AG10803 (cell line): ENCODE data around the gene LPAR5.

Source experiments
- DNase-seq: peaks from one replicate; pipeline ENCODE4 v3.0.0; 2010; ENCODE audit warnings: low read depth
- H3K4me3 ChIP-seq: 2 replicates; pipeline ENCODE4 v1.5.1; 2011; ENCODE audit warnings: mild to moderate bottlenecking, low read length, control low read depth
- TF ChIP-seq, protein P1 (sequence below): conservative IDR thresholded peaks from 2 replicates; pipeline ENCODE4 v1.5.1; 2011; ENCODE audit warnings: mild to moderate bottlenecking, low read length, control low read depth, inconsistent platforms

The LPAR5 gene

DNA sequence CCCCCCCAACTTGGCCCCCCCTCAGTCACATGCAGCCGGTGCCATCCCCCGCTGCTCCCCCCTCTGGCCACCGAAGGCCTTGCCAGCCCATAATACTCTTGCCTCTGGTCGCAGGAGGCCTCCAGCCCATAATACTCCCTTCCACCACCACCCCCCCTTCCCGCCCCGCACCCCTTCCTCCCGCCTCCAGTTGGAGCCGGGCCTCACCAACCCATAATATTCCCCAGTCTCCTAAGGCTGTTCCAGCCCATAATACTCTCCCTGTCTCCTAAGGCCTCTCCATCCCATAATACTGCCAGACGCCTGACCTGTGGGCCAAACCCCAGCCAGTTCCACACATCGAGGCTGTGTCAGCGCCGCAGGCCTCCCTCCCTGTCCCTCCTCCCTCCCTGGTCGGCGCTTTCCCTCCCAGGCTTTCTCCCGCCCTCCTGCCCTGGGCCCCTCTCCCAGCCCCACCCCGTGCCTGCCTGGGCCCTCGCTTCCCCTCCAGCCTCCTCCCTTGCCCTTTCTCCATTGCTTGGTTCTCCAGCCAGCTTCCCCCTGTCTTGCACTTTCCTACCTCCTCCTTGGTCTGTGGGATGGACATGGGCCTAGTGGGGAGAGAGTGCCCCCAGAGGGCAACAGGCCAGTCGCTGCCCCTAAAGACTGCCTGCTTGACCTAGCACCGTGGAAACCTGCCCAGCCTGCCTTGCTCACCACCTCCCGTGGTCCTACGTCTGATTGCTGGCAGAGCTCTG lies 21.8 kb downstream of the LPAR5 start:
- peak; percentile 96 for DNase-seq
- no peak overlapping the region for H3K4me3 ChIP-seq
- TF ChIP-seq, protein P1, sequence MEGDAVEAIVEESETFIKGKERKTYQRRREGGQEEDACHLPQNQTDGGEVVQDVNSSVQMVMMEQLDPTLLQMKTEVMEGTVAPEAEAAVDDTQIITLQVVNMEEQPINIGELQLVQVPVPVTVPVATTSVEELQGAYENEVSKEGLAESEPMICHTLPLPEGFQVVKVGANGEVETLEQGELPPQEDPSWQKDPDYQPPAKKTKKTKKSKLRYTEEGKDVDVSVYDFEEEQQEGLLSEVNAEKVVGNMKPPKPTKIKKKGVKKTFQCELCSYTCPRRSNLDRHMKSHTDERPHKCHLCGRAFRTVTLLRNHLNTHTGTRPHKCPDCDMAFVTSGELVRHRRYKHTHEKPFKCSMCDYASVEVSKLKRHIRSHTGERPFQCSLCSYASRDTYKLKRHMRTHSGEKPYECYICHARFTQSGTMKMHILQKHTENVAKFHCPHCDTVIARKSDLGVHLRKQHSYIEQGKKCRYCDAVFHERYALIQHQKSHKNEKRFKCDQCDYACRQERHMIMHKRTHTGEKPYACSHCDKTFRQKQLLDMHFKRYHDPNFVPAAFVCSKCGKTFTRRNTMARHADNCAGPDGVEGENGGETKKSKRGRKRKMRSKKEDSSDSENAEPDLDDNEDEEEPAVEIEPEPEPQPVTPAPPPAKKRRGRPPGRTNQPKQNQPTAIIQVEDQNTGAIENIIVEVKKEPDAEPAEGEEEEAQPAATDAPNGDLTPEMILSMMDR, result peak; percentile 16; the same call in 1 of the 2 replicates

DNA sequence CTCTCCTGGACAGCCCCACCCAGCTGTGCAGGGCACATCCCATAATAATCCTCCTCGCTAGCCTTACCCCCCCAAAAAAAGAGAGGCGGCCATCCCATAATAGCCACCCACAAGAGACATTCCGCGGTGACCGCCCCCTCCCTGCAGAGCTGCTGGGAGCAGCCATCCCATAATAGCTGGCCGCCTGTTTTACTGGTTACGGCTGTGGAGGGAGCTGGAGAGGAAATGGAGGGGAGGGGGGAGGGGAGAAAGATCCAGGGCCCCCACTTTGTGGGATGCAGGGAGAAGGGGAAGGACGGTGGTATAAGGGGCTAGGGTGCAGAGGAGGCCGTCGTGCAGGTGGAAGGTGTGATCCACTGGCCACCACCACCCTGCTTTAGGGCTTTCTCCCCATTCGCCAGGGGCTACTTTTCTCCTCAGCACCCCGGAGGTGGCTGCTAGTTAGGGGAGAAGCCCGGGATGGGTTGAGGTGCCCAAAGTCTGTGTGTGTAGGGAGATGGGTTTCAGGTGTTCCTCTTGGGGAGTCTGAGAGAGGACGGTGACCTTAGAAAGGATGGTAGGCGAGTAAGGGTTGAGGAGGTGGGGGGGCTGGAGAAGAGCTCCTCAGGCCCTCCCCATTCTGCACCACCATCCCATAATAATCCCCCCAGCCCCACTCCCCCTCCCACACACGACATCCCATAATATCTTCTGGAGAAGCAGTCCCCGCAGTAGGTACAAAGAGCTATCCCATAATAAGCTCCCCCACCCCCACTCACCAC lies 22.6 kb downstream of the LPAR5 start:
- peak; percentile 70 for DNase-seq
- peak overlapping the region; percentile 26; the same call in 1 of the 2 replicates for H3K4me3 ChIP-seq

DNA sequence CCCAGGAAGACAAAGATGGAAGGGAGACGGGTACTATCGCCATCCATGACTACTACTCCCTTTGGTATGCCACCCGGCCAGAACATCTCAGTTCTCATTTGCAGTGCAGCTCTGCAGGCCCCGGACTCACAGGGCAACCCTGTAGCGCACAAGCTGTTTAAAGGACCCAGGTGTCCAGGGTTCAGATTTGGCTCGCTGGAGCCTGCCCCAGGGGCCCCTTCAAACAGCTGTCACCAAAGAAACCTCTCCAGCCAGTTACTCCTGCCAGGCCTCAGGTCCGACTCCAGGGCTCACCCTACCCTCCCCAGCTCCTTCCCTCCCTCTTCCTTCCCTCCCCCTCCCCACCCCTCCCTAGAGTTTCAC lies 23.1 kb downstream of the LPAR5 start:
- TF ChIP-seq, protein P1, result no peak
- no peak for DNase-seq
- H3K4me3 ChIP-seq, result no peak overlapping the region

More for the DNA sequence above, 22.6 kb downstream of the LPAR5 start:
- TF ChIP-seq, protein P1, result no peak

DNA sequence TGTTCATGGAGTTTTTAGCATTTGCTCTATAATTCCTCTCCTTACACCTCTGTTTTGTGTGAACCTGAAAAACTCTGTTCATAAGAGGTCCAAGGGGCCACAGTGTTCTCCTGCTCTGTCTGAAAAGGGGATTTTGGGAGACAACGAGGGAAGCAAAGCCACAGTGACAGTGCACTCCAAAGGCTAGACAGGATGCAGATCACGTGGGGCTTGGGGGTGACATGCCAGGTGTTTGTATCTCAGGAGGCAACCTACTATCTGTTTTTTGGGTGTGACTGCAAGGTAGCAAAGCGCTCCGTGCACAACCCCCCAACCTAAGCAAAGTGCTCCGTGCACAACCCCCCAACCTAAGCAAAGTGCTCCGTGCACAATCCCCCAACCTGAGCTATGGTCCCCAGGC lies 23.5 kb downstream of the LPAR5 start:
- TF ChIP-seq, protein P1, result no peak
- no peak for DNase-seq
- no peak overlapping the region for H3K4me3 ChIP-seq

DNA sequence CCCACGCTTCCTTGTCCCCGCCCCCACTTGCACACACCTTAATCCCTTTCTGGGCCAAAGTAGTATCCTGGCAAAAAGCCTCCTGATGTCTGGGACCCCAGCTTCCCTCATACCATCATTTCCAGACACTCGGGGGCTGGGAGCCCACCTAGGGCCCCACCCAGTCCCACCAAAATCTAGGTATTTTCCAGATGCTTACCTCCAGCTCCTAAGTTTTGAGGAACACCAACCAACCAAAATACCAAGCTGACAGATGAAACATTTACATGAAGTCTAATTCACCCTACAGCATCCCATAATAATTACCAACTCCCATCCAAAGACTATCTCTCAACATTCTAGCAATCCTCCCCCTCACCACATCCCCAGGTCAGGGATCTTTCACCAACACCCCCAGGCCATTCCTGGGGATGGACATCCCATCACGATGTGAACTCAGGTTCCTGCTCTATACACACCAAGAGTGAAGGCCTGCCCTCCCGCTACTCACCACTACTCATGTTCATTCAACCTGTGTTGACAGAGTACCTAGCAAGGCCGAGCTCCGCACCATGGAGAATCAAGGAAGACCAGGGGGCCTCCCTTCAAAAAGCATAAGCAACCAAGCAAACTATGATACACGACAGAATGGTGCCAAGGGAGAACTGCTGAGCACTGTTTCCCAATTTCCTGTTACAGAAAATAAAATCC lies 27.0 kb downstream of the LPAR5 start:
- TF ChIP-seq, protein P1, result no peak
- no peak for DNase-seq
- no peak overlapping the region for H3K4me3 ChIP-seq

DNA sequence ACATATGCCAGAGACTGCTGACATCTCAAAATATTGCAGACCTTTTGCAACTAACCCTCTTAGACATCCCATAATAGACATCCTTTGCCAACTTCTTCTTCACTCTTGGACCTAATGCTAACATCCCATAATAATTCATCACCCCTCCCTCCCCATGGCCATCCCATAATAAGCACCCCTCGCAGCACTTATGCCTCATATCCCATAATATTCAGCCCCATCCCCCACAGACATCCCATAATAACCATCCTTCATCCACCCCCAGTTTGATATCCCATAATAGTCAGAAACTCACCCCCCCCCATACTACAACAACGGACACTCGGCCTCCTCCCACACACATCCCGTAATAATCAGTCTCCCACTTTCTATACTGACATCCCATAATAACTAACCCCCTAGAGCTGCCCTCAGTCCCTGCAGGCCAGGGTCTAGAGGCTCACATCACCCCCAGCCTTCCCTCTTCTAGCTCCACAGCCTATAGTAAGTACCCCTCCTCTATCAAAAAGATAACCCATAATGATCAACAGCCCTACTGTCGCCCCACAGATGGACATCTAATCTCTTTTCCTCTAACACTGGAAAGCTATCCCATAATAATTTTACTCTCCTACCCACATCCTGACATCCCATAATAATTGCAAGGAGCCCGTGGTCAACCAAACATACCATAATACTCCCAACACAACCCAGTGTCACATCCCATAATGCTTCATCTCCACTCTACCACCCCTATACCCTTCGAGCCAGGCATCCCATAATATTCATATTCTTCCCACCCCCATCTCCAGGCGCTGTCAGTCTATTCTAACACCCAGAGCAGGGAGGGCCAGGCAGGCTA lies 27.8 kb downstream of the LPAR5 start:
- TF ChIP-seq, protein P1, result no peak
- no peak overlapping the region for H3K4me3 ChIP-seq
- no peak for DNase-seq
